HG03103 (cell line): Measurements from ENCODE around the gene ZNF831.

ENCODE experiments used
- ATAC-seq: cut with Tn5 transposase; IDR thresholded peaks from one replicate; pipeline ENCODE4 v1.9.1; 2021; ENCODE audit warnings: low read depth; ENCODE audit not compliant: unreplicated experiment

ZNF831 gene

GRCh38 chr20:59207235-59207634 lies 43.6 kb downstream of the ZNF831 start:
- no peak for ATAC-seq

- no peak for ATAC-seq
Measured at GRCh38 chr20:59207742-59208357, 44.2 kb downstream of the ZNF831 start.

- ATAC-seq = no peak
Measured at GRCh38 chr20:59210186-59210585, 46.6 kb downstream of the ZNF831 start.

- ATAC-seq = no peak
Measured at GRCh38 chr20:59211208-59211765, 47.7 kb downstream of the ZNF831 start.

- ATAC-seq = no peak
Measured at GRCh38 chr20:59214073-59214472, 50.5 kb downstream of the ZNF831 start.

- no peak for ATAC-seq
Measured at GRCh38 chr20:59214606-59215547, 51.3 kb downstream of the ZNF831 start.

- no peak for ATAC-seq
Measured at GRCh38 chr20:59217173-59217572, 53.6 kb downstream of the ZNF831 start.

GRCh38 chr20:59217794-59218280 lies 54.2 kb downstream of the ZNF831 start:
- ATAC-seq = no peak

GRCh38 chr20:59219211-59219610 lies 55.6 kb downstream of the ZNF831 start:
- ATAC-seq = no peak

GRCh38 chr20:59220161-59220560 lies 56.5 kb downstream of the ZNF831 start:
- no peak for ATAC-seq

GRCh38 chr20:59221049-59221706 lies 57.6 kb downstream of the ZNF831 start:
- no peak for ATAC-seq

- no peak for ATAC-seq
Measured at GRCh38 chr20:59221707-59222252, 58.2 kb downstream of the ZNF831 start.

GRCh38 chr20:59222253-59223181 lies 58.9 kb downstream of the ZNF831 start:
- ATAC-seq = peak; percentile 94

- ATAC-seq = no peak
Measured at GRCh38 chr20:59223182-59223601, 59.6 kb downstream of the ZNF831 start.

- no peak for ATAC-seq
Measured at GRCh38 chr20:59223750-59224149, 60.1 kb downstream of the ZNF831 start.

- ATAC-seq = no peak
Measured at GRCh38 chr20:59224236-59224635, 60.6 kb downstream of the ZNF831 start.

- no peak for ATAC-seq
Measured at GRCh38 chr20:59230385-59230784, 66.8 kb downstream of the ZNF831 start.

- no peak for ATAC-seq
Measured at GRCh38 chr20:59231124-59231804, 67.6 kb downstream of the ZNF831 start.

GRCh38 chr20:59232618-59233017 lies 69.0 kb downstream of the ZNF831 start:
- no peak for ATAC-seq
